K562 (cell line): Measurements from ENCODE around the gene POLR1C.
"Not testable (repeated sequence)": the region's sequence is repeated elsewhere in the genome, so short reads cannot be mapped to it uniquely, and the experiment has no call there.

Source experiments
- CXXC5 ChIP-seq: fragments of 250-450 bp; sonication (Bioruptor Pico); IDR thresholded peaks from 2 replicates; pipeline ENCODE4 v1.8.0; 2022; ENCODE audit warnings: inconsistent platforms, mild to moderate bottlenecking, moderate library complexity
- FOXJ3 ChIP-seq: sonication (generic); formaldehyde crosslinking; IDR thresholded peaks from 2 replicates; pipeline ENCODE4 v1.4.0; 2020; ENCODE audit warnings: mild to moderate bottlenecking, missing genetic modification reagents
- POLR2A ChIP-seq: fragments of 450-650 bp; conservative IDR thresholded peaks from 2 replicates; pipeline ENCODE4 v1.6.1; 2016
- TBP ChIP-seq: optimal IDR thresholded peaks from 2 replicates; pipeline ENCODE3; 2011; ENCODE audit warnings: low read depth, low read length, improper control_type of control experiment

DNA sequence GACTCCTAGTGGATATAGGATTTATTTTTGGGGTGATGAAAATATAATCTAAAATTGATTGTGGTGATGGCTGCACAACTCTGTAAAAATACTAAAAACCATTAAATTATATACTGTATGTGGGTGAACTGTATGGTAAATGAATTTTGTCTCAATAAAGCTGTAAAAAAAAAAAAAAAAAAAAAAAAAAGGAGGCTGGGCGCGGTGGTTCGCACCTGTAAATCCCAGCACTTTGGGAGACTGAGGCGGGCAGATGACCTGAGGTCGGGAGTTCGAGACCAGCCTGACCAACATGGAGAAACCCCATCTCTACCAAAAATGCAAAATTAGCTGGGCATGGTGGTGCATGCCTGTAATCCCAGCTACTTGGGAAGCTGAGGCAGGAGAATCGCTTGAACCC lies 40.7 kb downstream of the POLR1C start:
- not testable (repeated sequence) for TF ChIP-seq POLR2A; CXXC5 (CRISPR knock-in tag); TBP; FOXJ3 (CRISPR knock-in tag)
